Endodermal cell (in vitro differentiated cells): ENCODE measurements around the gene CES3. TPM values are rescaled to one million over a fixed set of nuclear protein-coding genes. Genes with fewer than 3 reads are reported as not detected.
A peak's percentile ranks its signal among the peaks of the same experiment; 100 is the strongest.

Source experiments
- DNase-seq: peaks from one replicate; pipeline ENCODE4 v3.0.0-alpha.2; 2017
- H3K27ac ChIP-seq: 2 replicates; pipeline ENCODE4 v1.5.1; 2013; ENCODE audit warnings: mild to moderate bottlenecking, low read depth, low read length, moderate library complexity
- H3K27me3 ChIP-seq: 2 replicates; pipeline ENCODE4 v1.6.1; 2013; ENCODE audit warnings: mild to moderate bottlenecking, low read length, moderate library complexity; ENCODE audit not compliant: insufficient read depth, control insufficient read depth, poor library complexity, severe bottlenecking
- H3K36me3 ChIP-seq: 2 replicates; pipeline ENCODE4 v1.7.0; 2013; ENCODE audit warnings: mild to moderate bottlenecking, low read length, moderate library complexity; ENCODE audit not compliant: control insufficient read depth, insufficient read depth
- H3K4me1 ChIP-seq: one replicate; pipeline ENCODE4 v1.7.0; 2013; ENCODE audit warnings: low read length; ENCODE audit not compliant: control insufficient read depth, insufficient read depth
- H3K4me3 ChIP-seq: 2 replicates; pipeline ENCODE4 v1.5.1; 2013; ENCODE audit warnings: mild to moderate bottlenecking, low read length, moderate library complexity
- H3K9ac ChIP-seq: 2 replicates; pipeline ENCODE4 v1.6.1; 2013; ENCODE audit warnings: mild to moderate bottlenecking, low read length, moderate library complexity; ENCODE audit not compliant: poor library complexity, severe bottlenecking; ENCODE audit errors: extremely low read depth
- H3K9me3 ChIP-seq: 2 replicates; pipeline ENCODE4 v1.6.1; 2013; ENCODE audit warnings: mild to moderate bottlenecking, low read length, moderate library complexity; ENCODE audit not compliant: control insufficient read depth
- H3K27ac Mint-ChIP-seq: 2 replicates; pipeline ENCODE4 v1.8.0; 2020; ENCODE audit warnings: mixed read lengths
- H3K27me3 Mint-ChIP-seq: 2 replicates; pipeline ENCODE4 v1.8.0; 2021; ENCODE audit warnings: mild to moderate bottlenecking, mixed read lengths; ENCODE audit not compliant: insufficient read depth
- H3K36me3 Mint-ChIP-seq: 2 replicates; pipeline ENCODE4 v1.8.0; 2020; ENCODE audit warnings: low read depth, mixed read lengths
- H3K4me1 Mint-ChIP-seq: 2 replicates; pipeline ENCODE4 v1.8.0; 2020; ENCODE audit warnings: mixed read lengths
- H3K4me3 Mint-ChIP-seq: 2 replicates; pipeline ENCODE4 v1.8.0; 2020; ENCODE audit warnings: mild to moderate bottlenecking, moderate library complexity, mixed read lengths
- H3K9me3 Mint-ChIP-seq: 2 replicates; pipeline ENCODE4 v1.8.0; 2020; ENCODE audit warnings: mild to moderate bottlenecking, mixed read lengths
- WGBS, 2 experiments: methylation state at CpG; one replicate each; pipeline versions ENCODE4 v1.1.5 to v1.1.7; 2013; ENCODE audit warnings: missing lambda C conversion rate in 2 of 2, mixed read lengths in 1 of 2; ENCODE audit not compliant: insufficient coverage in 1 of 2, insufficient read length in 1 of 2; 5-methylcytosine and 5-hydroxymethylcytosine counted together
- total RNA-seq, 2 donors: library from RNA; stranded (reverse); fragmentation: NEBNext Ultra II Directional in 1 of 2; extraction: Animal tissue kit (Norgen Biotek cat#: 25700) in 1 of 2; gene quantifications; 2 replicates in 1 of 2; 3 replicates in 1 of 2; pipeline ENCODE4 v1.2.1, GENCODE V29; 2021
- TF ChIP-seq, protein P1 (sequence below): fragments of 200-600 bp; sonication (generic); conservative IDR thresholded peaks from 2 replicates; pipeline ENCODE4 v1.5.0; 2021; ENCODE audit warnings: antibody characterized with exemption, mild to moderate bottlenecking

The CES3 gene
- total RNA-seq, 2 donors from 2014 or later = 2.7 to 3.8 TPM

GRCh38 chr16:67019171-67019570, 58.1 kb downstream of the CES3 start:
- Histone ChIP-seq H3K4me1 (peaks cover 4% of the 10 kb centered on the region), H3K4me3 (no peak overlapping the region), H3K36me3 (no peaks in the 10 kb centered on the region), H3K9me3 (no peaks in the 10 kb centered on the region), H3K27me3 (peaks cover 16% of the 10 kb centered on the region), H3K27ac (no peak overlapping the region), H3K9ac (no peak overlapping the region)
- Mint-ChIP-seq H3K27ac (no peak overlapping the region), H3K36me3 (no peaks in the 10 kb centered on the region), H3K9me3 (no peaks in the 10 kb centered on the region), H3K27me3 (peaks cover 28% of the 10 kb centered on the region), H3K4me3 (no peak overlapping the region), H3K4me1 (peaks cover 8% of the 10 kb centered on the region)
- peak; percentile 24 for DNase-seq
- TF ChIP-seq, protein P1, sequence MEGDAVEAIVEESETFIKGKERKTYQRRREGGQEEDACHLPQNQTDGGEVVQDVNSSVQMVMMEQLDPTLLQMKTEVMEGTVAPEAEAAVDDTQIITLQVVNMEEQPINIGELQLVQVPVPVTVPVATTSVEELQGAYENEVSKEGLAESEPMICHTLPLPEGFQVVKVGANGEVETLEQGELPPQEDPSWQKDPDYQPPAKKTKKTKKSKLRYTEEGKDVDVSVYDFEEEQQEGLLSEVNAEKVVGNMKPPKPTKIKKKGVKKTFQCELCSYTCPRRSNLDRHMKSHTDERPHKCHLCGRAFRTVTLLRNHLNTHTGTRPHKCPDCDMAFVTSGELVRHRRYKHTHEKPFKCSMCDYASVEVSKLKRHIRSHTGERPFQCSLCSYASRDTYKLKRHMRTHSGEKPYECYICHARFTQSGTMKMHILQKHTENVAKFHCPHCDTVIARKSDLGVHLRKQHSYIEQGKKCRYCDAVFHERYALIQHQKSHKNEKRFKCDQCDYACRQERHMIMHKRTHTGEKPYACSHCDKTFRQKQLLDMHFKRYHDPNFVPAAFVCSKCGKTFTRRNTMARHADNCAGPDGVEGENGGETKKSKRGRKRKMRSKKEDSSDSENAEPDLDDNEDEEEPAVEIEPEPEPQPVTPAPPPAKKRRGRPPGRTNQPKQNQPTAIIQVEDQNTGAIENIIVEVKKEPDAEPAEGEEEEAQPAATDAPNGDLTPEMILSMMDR = no peak
- 93 to 94% methylated on average over 8 of the region's 8 CpGs for WGBS, 2 experiments

DNA sequence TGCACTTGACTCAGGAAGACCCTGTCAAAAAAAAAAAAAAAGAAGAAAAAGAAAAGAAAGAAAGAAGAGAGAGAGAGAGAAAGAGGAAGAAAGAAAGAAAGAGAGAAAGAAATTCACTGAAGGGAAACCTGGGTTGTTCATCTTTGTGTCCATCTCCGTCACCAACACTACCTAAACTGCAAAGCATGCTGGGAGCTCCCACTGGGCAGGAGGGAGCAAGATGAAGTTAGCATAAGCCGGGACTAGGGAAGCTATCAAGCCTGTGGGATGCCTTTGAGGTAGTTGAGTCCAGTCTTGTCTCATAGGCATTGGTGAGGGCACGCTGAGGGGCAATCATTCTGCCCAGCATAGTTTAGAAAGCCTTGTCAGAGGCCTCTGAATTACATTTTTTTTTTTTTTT, 60.3 kb downstream of the CES3 start:
- no peaks in the 10 kb centered on the region for H3K36me3 ChIP-seq
- no peak overlapping the region for H3K4me3 ChIP-seq
- peak; percentile 51 for DNase-seq
- H3K27ac Mint-ChIP-seq = no peak overlapping the region
- no peaks in the 10 kb centered on the region for H3K36me3 Mint-ChIP-seq
- no peak overlapping the region for H3K9ac ChIP-seq
- WGBS, 2 experiments = 90 to 100% methylated on average over 2 to 3 of the region's 3 CpGs
- H3K9me3 ChIP-seq = no peaks in the 10 kb centered on the region
- no peak overlapping the region for H3K27ac ChIP-seq
- peaks cover 7% of the 10 kb centered on the region for H3K27me3 Mint-ChIP-seq
- TF ChIP-seq, protein P1 = no peak
- H3K27me3 ChIP-seq = no peaks in the 10 kb centered on the region
- no peak overlapping the region for H3K4me3 Mint-ChIP-seq
- peaks cover 20% of the 10 kb centered on the region for H3K4me1 Mint-ChIP-seq
- H3K4me1 ChIP-seq = peaks cover 13% of the 10 kb centered on the region
- H3K9me3 Mint-ChIP-seq = no peaks in the 10 kb centered on the region

DNA sequence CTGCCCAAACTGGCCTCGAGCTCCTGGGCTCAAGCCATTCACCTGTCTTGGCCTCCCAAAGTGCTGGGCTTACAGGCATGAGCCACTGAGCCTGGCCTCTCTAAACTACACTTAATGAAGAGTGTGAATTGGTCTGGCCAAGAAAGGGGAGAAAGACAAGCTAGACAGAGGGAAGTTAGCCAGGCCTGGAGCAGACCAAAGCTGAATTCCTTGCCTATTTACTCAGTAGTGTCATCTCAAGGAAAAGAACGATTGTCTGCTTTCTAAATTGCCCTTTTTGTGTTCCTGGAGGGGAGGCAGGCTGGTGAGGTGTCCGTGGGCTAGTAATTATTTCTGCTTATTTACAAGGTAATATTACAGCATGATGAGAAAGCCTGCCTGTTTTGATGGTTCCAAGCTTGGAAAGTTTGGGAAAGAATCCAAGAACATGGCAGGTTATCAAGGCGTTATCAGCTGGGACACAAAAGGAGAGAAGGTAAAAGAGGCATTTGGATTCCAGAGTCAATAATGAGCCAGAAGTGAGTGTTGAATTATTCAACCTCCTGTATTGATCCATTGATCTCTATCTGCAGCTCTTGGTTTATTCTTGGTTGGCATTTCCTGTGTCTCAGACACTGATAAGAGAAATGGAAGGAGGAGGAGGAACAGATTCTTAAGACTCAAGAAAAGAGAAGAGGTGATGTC, 61.6 kb downstream of the CES3 start:
- H3K4me3 Mint-ChIP-seq = no peak overlapping the region
- peak overlapping the region; percentile 32 for H3K27ac Mint-ChIP-seq

More for the DNA sequence above, 61.6 kb downstream of the CES3 start:
- no peak for DNase-seq
- 73% methylated on average over 3 to 4 of the region's 4 CpGs for WGBS, 2 experiments
- peak overlapping the region; percentile 9 for H3K9ac ChIP-seq
- H3K4me1 ChIP-seq = peaks cover 13% of the 10 kb centered on the region
- H3K36me3 ChIP-seq = no peaks in the 10 kb centered on the region
- TF ChIP-seq, protein P1 = no peak
- no peak overlapping the region for H3K27ac ChIP-seq
- no peaks in the 10 kb centered on the region for H3K36me3 Mint-ChIP-seq
- no peaks in the 10 kb centered on the region for H3K27me3 ChIP-seq
- no peaks in the 10 kb centered on the region for H3K9me3 Mint-ChIP-seq
- peak overlapping the region; percentile 5 for H3K4me3 ChIP-seq
- peaks cover 24% of the 10 kb centered on the region for H3K4me1 Mint-ChIP-seq
- H3K9me3 ChIP-seq = no peaks in the 10 kb centered on the region
- peaks cover 5% of the 10 kb centered on the region for H3K27me3 Mint-ChIP-seq
